A549 (cell line): Measurements from ENCODE around the gene THUMPD2.

Experiments used
- BCL3 ChIP-seq: fragments of >200 bp; sonication (Bioruptor Twin); formaldehyde crosslinking; IDR thresholded peaks from 3 replicates; pipeline ENCODE4 v1.6.1; 2016
- CBX2 ChIP-seq: fragments of 200-600 bp; sonication (generic); IDR thresholded peaks from 2 replicates; pipeline ENCODE4 v1.6.1; 2016; ENCODE audit warnings: low read depth, mild to moderate bottlenecking, borderline replicate concordance
- CTCF ChIP-seq: fragments of >200 bp; sonication (Bioruptor Twin); formaldehyde crosslinking; IDR thresholded peaks from 3 replicates; pipeline ENCODE4 v1.5.1; 2016
- EHMT2 ChIP-seq: fragments of 200-600 bp; sonication (generic); IDR thresholded peaks from 2 replicates; pipeline ENCODE4 v1.6.1; 2016; ENCODE audit warnings: antibody characterized with exemption, low read depth, mild to moderate bottlenecking, moderate library complexity
- FOSL2 ChIP-seq, 2 experiments: fragments of 450-650 bp in 1 of 2; fragments of >200 bp in 1 of 2; sonication (Bioruptor Twin) in 1 of 2; formaldehyde crosslinking; IDR thresholded peaks; 2 replicates each; pipeline versions ENCODE4 v1.5.0 to v1.6.1; 2016 to 2020; ENCODE audit warnings: mild to moderate bottlenecking in 1 of 2, moderate library complexity in 1 of 2
- HMGXB4 ChIP-seq: fragments of 250-450 bp; sonication (Bioruptor Pico); IDR thresholded peaks from 2 replicates; pipeline ENCODE4 v1.5.0; 2021; ENCODE audit warnings: mild to moderate bottlenecking, moderate library complexity, borderline replicate concordance
- KDM5A ChIP-seq: fragments of 200-600 bp; sonication (generic); IDR thresholded peaks from 2 replicates; pipeline ENCODE4 v1.6.1; 2016; ENCODE audit warnings: antibody characterized with exemption, mild to moderate bottlenecking
- PHF8 ChIP-seq: fragments of 200-600 bp; sonication (generic); IDR thresholded peaks from 2 replicates; pipeline ENCODE4 v1.6.1; 2016; ENCODE audit warnings: low read depth, mild to moderate bottlenecking, antibody characterized with exemption, moderate library complexity, borderline replicate concordance
- POLR2A ChIP-seq: IDR thresholded peaks from 2 replicates; pipeline ENCODE4 v1.6.1; 2012; ENCODE audit warnings: mild to moderate bottlenecking, low read length
- POLR2AphosphoS2 ChIP-seq: conservative IDR thresholded peaks from 2 replicates; pipeline ENCODE4 v1.6.1; 2012; ENCODE audit warnings: low read length, improper control_type of control experiment, inconsistent platforms
- TP53 ChIP-seq: fragments of 250-450 bp; sonication (Bioruptor Pico); IDR thresholded peaks from 2 replicates; pipeline ENCODE4 v1.5.0; 2021; ENCODE audit warnings: mild to moderate bottlenecking, moderate library complexity
- ZFP36 ChIP-seq: fragments of 450-650 bp; IDR thresholded peaks from 2 replicates; pipeline ENCODE4 v1.6.1; 2014; ENCODE audit warnings: borderline replicate concordance; ENCODE audit not compliant: partially characterized antibody

GRCh38 chr2:39725401-39725800 lies 53.7 kb downstream of the THUMPD2 start:
- no peak for TF ChIP-seq PHF8
- TF ChIP-seq POLR2A: no peak
- TF ChIP-seq POLR2AphosphoS2: no peak
- TF ChIP-seq TP53: no peak
- no peak for TF ChIP-seq CTCF
- TF ChIP-seq BCL3: no peak
- TF ChIP-seq KDM5A: no peak
- no peak for TF ChIP-seq CBX2
- no peak for TF ChIP-seq HMGXB4 (CRISPR knock-in tag)
- no peak for TF ChIP-seq ZFP36
- TF ChIP-seq FOSL2 (IDR thresholded peaks at IDR 0.05): no peak
- no peak for TF ChIP-seq FOSL2 (CRISPR knock-in tag; IDR thresholded peaks at IDR 0.05)
- no peak for TF ChIP-seq EHMT2
